H1 (cell line): ENCODE data around the gene RPL6. TPM values are rescaled to one million over a fixed set of nuclear protein-coding genes. Genes with fewer than 3 reads are reported as not detected.
"Not testable (repeated sequence)": the region's sequence is repeated elsewhere in the genome, so short reads cannot be mapped to it uniquely, and the experiment has no call there.

Experiments
- CTCF ChIA-PET: fragments of 300-600 bp; sonication (Branson Sonifier 250); formaldehyde crosslinking; loops from one replicate; lab custom pipeline; 2021; ENCODE audit not compliant: partially characterized antibody; lab: Charles Lee
- POLR2A ChIA-PET: fragments of 300-600 bp; sonication (Branson Sonifier 250); formaldehyde crosslinking; loops from one replicate; lab custom pipeline; 2021; ENCODE audit warnings: inconsistent platforms; ENCODE audit not compliant: partially characterized antibody; lab: Charles Lee
- DNase-seq, 2 experiments: peaks; one replicate each; pipeline versions ENCODE4 v3.0.0 to v3.0.0-alpha.2; 2010 to 2022; ENCODE audit warnings: low spot score in 2 of 2, low read depth in 1 of 2, mixed read lengths in 1 of 2
- FAIRE-seq: peaks from 2 replicates; lab custom pipeline; 2011; peaks lifted over from hg19 to GRCh38; lab: Jason Lieb, UNC
- H2AFZ ChIP-seq: 2 replicates; pipeline ENCODE4 v1.8.1; 2012; ENCODE audit warnings: low read length, inconsistent platforms
- H2AK5ac ChIP-seq: 2 replicates; pipeline ENCODE4 v1.6.1; 2013; ENCODE audit warnings: low read depth, low read length
- H2BK120ac ChIP-seq: replicated peaks from 2 replicates; pipeline ENCODE3; 2013; ENCODE audit warnings: low read depth, low read length, inconsistent platforms
- H2BK12ac ChIP-seq: 2 replicates; pipeline ENCODE4 v1.6.1; 2013; ENCODE audit warnings: low read depth, low read length
- H2BK15ac ChIP-seq: 2 replicates; pipeline ENCODE4 v1.6.1; 2013; ENCODE audit warnings: low read length
- H2BK20ac ChIP-seq: 2 replicates; pipeline ENCODE4 v1.6.1; 2013; ENCODE audit warnings: low read length
- H2BK5ac ChIP-seq: 2 replicates; pipeline ENCODE4 v1.6.1; 2013; ENCODE audit warnings: low read depth, low read length
- H3K14ac ChIP-seq: 2 replicates; pipeline ENCODE4 v1.6.1; 2013; ENCODE audit warnings: inconsistent platforms; ENCODE audit not compliant: insufficient read length
- H3K18ac ChIP-seq: 2 replicates; pipeline ENCODE4 v1.6.1; 2013; ENCODE audit warnings: low read length; ENCODE audit errors: extremely low read depth
- H3K23ac ChIP-seq: 2 replicates; pipeline ENCODE4 v1.6.1; 2013; ENCODE audit warnings: inconsistent platforms; ENCODE audit not compliant: insufficient read length
- H3K23me2 ChIP-seq: 2 replicates; pipeline ENCODE4 v1.6.1; 2013; ENCODE audit warnings: low read depth, low read length
- H3K27ac ChIP-seq: 2 replicates; pipeline ENCODE4 v1.6.1; 2011; ENCODE audit warnings: low read depth, low read length, inconsistent platforms
- H3K27me3 ChIP-seq, 4 experiments: replicated peaks in 1 of 4; 1 replicate in 1 of 4; 2 replicates in 3 of 4; pipeline versions ENCODE4 v1.6.1 to v1.8.1; 2011 to 2013; ENCODE audit warnings: low read length in 3 of 4, mild to moderate bottlenecking in 3 of 4, inconsistent platforms in 2 of 4, mixed read lengths in 2 of 4, moderate library complexity in 1 of 4; ENCODE audit not compliant: control insufficient read depth in 3 of 4, insufficient read depth in 3 of 4; ENCODE audit errors: extremely low read depth in 1 of 4
- H3K36me3 ChIP-seq, 4 experiments: 2 replicates each; pipeline versions ENCODE4 v1.6.1 to v1.8.1; 2011 to 2013; ENCODE audit warnings: mild to moderate bottlenecking in 4 of 4, low read length in 3 of 4, moderate library complexity in 2 of 4, control low read depth in 1 of 4, inconsistent platforms in 1 of 4; ENCODE audit not compliant: insufficient read depth in 4 of 4, control insufficient read depth in 2 of 4
- H3K4ac ChIP-seq: replicated peaks from 2 replicates; pipeline ENCODE3; 2013; ENCODE audit warnings: low read length, low read depth, mixed read lengths, inconsistent platforms; ENCODE audit not compliant: insufficient read length
- H3K4me1 ChIP-seq, 4 experiments: replicated peaks in 1 of 4; 1 replicate in 1 of 4; 2 replicates in 3 of 4; pipeline versions ENCODE4 v1.6.1 to v1.8.1; 2011 to 2013; ENCODE audit warnings: low read length in 3 of 4, inconsistent platforms in 2 of 4, mixed read lengths in 1 of 4; ENCODE audit not compliant: insufficient read depth in 4 of 4, control insufficient read depth in 3 of 4
- H3K4me2 ChIP-seq, 2 experiments: 2 replicates each; pipeline versions ENCODE4 v1.6.1 to v1.8.1; 2011 to 2013; ENCODE audit warnings: low read depth in 2 of 2, low read length in 2 of 2, control low read depth in 1 of 2, inconsistent platforms in 1 of 2, mild to moderate bottlenecking in 1 of 2; ENCODE audit not compliant: insufficient read depth in 1 of 2
- H3K4me3 ChIP-seq, 4 experiments: fragments of 200-600, 300-600 bp in 1 of 4; sonication (generic), shearing (Covaris generic), sonication (Bioruptor Twin) in 1 of 4; 2 replicates each; pipeline versions ENCODE4 v1.5.1 to v1.8.1; 2011 to 2016; ENCODE audit warnings: low read length in 4 of 4, low read depth in 3 of 4, control low read depth in 2 of 4, inconsistent platforms in 2 of 4, mild to moderate bottlenecking in 2 of 4, mixed read lengths in 1 of 4, moderate library complexity in 1 of 4; ENCODE audit not compliant: insufficient read depth in 2 of 4; ENCODE audit errors: extremely low read depth in 1 of 4
- H3K56ac ChIP-seq: replicated peaks from 2 replicates; pipeline ENCODE3; 2013; ENCODE audit warnings: low read depth, mild to moderate bottlenecking, mixed read lengths, low read length, inconsistent platforms; ENCODE audit not compliant: insufficient read length
- H3K79me1 ChIP-seq: 2 replicates; pipeline ENCODE4 v1.6.1; 2013; ENCODE audit warnings: low read depth, low read length, control low read depth
- H3K79me2 ChIP-seq, 2 experiments: 2 replicates each; pipeline versions ENCODE4 v1.6.1 to v1.8.1; 2012 to 2013; ENCODE audit warnings: low read length in 2 of 2, mild to moderate bottlenecking in 2 of 2, inconsistent platforms in 1 of 2; ENCODE audit not compliant: insufficient read depth in 2 of 2, control insufficient read depth in 1 of 2
- H3K9ac ChIP-seq, 4 experiments: replicated peaks in 1 of 4; 1 replicate in 1 of 4; 2 replicates in 3 of 4; pipeline versions ENCODE4 v1.6.1 to v1.8.1; 2011 to 2013; ENCODE audit warnings: low read depth in 3 of 4, low read length in 3 of 4, control low read depth in 2 of 4, mild to moderate bottlenecking in 2 of 4, moderate library complexity in 2 of 4, inconsistent platforms in 1 of 4; ENCODE audit errors: extremely low read depth in 1 of 4
- H3K9me3 ChIP-seq, 2 experiments: 2 replicates each; pipeline versions ENCODE4 v1.6.1 to v1.8.1; 2012 to 2013; ENCODE audit warnings: mild to moderate bottlenecking in 2 of 2, moderate library complexity in 2 of 2, control low read depth in 1 of 2, inconsistent platforms in 1 of 2, low read depth in 1 of 2, low read length in 1 of 2, mixed read lengths in 1 of 2; ENCODE audit not compliant: insufficient read depth in 2 of 2
- H4K20me1 ChIP-seq, 2 experiments: replicated peaks in 1 of 2; 2 replicates each; pipeline versions ENCODE3 to v1.8.1; 2011 to 2013; ENCODE audit warnings: inconsistent platforms in 2 of 2, low read length in 2 of 2, mild to moderate bottlenecking in 1 of 2; ENCODE audit not compliant: insufficient read depth in 2 of 2, control insufficient read depth in 1 of 2
- H4K5ac ChIP-seq: 2 replicates; pipeline ENCODE4 v1.6.1; 2013; ENCODE audit warnings: low read length, low read depth, mixed read lengths, inconsistent platforms; ENCODE audit not compliant: insufficient read length
- H4K8ac ChIP-seq: 2 replicates; pipeline ENCODE4 v1.8.0; 2013; ENCODE audit warnings: mild to moderate bottlenecking, moderate library complexity, low read length, inconsistent platforms; ENCODE audit not compliant: insufficient read depth; ENCODE audit errors: extremely low read depth
- H4K91ac ChIP-seq: replicated peaks from 2 replicates; pipeline ENCODE3; 2013; ENCODE audit warnings: low read length, mixed read lengths, inconsistent platforms; ENCODE audit not compliant: insufficient read length
- JUND ChIP-seq: IDR thresholded peaks from 2 replicates; pipeline ENCODE4 v1.6.1; 2011; ENCODE audit warnings: mild to moderate bottlenecking, improper control_type of control experiment, low read length
- KDM1A ChIP-seq: fragments of 200-600, 300-600 bp; sonication (generic); IDR thresholded peaks from 2 replicates; pipeline ENCODE4 v1.7.1; 2016; ENCODE audit warnings: mild to moderate bottlenecking, low read length, borderline replicate concordance
- RNF2 ChIP-seq: fragments of 200-900, 300-1000 bp; sonication (generic); IDR thresholded peaks from 2 replicates; pipeline ENCODE4 v1.7.1; 2016; ENCODE audit warnings: borderline replicate concordance, low read depth, mild to moderate bottlenecking, antibody characterized with exemption, low read length; ENCODE audit not compliant: poor library complexity, severe bottlenecking; ENCODE audit errors: missing control alignments
- SIN3A ChIP-seq, 2 experiments: IDR thresholded peaks in 1 of 2; conservative IDR thresholded peaks in 1 of 2; 2 replicates each; pipeline ENCODE4 v1.6.1; 2011 to 2012; ENCODE audit warnings: low read length in 2 of 2, improper control_type of control experiment in 1 of 2, low read depth in 1 of 2, mild to moderate bottlenecking in 1 of 2
- WGBS, 2 experiments: shearing (Covaris generic) in 1 of 2; methylation state at CpG; one replicate each; pipeline versions ENCODE4 v1.1.6 to v1.1.7; 2013 to 2015; ENCODE audit warnings: low lambda C conversion rate in 2 of 2, mixed read lengths in 2 of 2, inconsistent platforms in 1 of 2, low coverage in 1 of 2, missing lambda C conversion rate in 1 of 2; ENCODE audit not compliant: insufficient replicate concordance in 2 of 2, insufficient coverage in 1 of 2, insufficient read length in 1 of 2; ENCODE audit errors: extremely low coverage in 1 of 2, missing lambda C conversion rate in 1 of 2; 5-methylcytosine and 5-hydroxymethylcytosine counted together
- polyA plus RNA-seq, 7 experiments: library from polyadenylated mRNA; depleted of rRNA in 3 of 7; stranded (reverse) in 5 of 7; unstranded in 2 of 7; fragments of >200 nt in 5 of 7; fragments of 200-250 nt in 2 of 7; gene quantifications; 1 replicate in 5 of 7; 2 replicates in 1 of 7; 4 replicates in 1 of 7; pipeline versions ENCODE4 v1.2.1 to v1.2.3, GENCODE V29; 2011 to 2013; ENCODE audit warnings: missing spikeins in 2 of 7, mixed read lengths in 2 of 7
- total RNA-seq: library from RNA; stranded (reverse); fragmentation: NEBNext Ultra II Directional; extraction: Animal tissue kit (Norgen Biotek cat#: 25700); gene quantifications from 2 replicates; pipeline ENCODE4 v1.2.1, GENCODE V29; 2021
- TF ChIP-seq, protein P1 (sequence below), 3 experiments: IDR thresholded peaks; 1 replicate in 2 of 3; 2 replicates in 1 of 3; pipeline versions ENCODE4 v1.5.1 to v1.6.1; 2011; ENCODE audit warnings: low read length in 3 of 3, mild to moderate bottlenecking in 3 of 3, inconsistent platforms in 2 of 3, low read depth in 1 of 3, moderate library complexity in 1 of 3; ENCODE audit not compliant: insufficient read depth in 1 of 3; ENCODE audit errors: control extremely low read depth in 1 of 3

The RPL6 gene
- total and polyA plus RNA-seq, 2 of the 8 experiments (the other 6 are each of a cell fraction or from before 2014, with no cell fraction given), result 1,073 to 1,643 TPM

DNA sequence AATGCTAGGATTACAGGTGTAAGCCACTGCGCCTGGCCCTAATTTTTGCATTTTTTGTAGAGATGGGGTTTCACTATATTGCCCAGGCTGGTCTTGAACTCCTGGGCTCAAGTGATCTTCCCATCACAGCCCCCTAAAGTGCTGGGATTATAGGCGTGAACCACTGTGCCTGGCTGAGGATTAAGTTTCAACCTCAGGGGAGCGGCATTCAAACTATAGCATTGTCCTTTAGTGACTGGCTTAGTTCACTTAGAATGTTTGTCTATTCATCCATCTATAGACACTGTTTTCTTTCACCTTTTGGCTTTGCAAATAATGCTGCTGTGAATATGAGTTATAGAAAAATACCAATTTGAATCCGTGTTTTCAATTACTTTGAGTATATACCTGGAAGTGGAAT, 34.5 kb upstream of the RPL6 start (continued):
- TF ChIP-seq, protein P1, sequence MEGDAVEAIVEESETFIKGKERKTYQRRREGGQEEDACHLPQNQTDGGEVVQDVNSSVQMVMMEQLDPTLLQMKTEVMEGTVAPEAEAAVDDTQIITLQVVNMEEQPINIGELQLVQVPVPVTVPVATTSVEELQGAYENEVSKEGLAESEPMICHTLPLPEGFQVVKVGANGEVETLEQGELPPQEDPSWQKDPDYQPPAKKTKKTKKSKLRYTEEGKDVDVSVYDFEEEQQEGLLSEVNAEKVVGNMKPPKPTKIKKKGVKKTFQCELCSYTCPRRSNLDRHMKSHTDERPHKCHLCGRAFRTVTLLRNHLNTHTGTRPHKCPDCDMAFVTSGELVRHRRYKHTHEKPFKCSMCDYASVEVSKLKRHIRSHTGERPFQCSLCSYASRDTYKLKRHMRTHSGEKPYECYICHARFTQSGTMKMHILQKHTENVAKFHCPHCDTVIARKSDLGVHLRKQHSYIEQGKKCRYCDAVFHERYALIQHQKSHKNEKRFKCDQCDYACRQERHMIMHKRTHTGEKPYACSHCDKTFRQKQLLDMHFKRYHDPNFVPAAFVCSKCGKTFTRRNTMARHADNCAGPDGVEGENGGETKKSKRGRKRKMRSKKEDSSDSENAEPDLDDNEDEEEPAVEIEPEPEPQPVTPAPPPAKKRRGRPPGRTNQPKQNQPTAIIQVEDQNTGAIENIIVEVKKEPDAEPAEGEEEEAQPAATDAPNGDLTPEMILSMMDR (IDR thresholded peaks at IDR 0.05; ENCODE audit: control extremely low read depth in 1 of 3, insufficient read depth in 1 of 3, low read depth in 1 of 3, low read length in 3 of 3), result no peak
- TF ChIP-seq SIN3A (conservative IDR thresholded peaks at IDR 0.05 in 1 of 2, IDR thresholded peaks at IDR 0.05 in 1 of 2; ENCODE audit: low read depth in 1 of 2, low read length in 2 of 2), result no peak
- no peak for TF ChIP-seq RNF2
- TF ChIP-seq KDM1A, result no peak
- TF ChIP-seq JUND, result no peak

DNA sequence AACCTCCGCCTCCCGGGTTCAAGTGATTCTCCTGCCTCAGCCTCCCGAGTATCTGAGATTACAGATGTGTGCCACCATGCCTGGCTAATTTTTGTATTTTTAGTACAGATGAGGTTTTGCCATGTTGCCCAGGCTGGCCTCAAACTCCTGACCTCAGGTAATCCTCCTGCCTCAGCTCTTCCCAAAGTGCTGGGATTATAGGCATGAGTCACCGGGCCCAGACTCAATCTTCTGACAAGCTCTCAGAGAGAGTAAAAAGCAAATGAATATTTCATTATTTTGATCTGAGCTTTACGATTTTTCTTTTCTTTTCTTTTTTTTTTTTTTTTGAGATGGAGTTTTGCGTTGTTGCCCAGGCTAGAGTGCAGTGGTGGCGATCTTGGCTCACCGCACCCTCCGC, 31.2 kb upstream of the RPL6 start:
- DNase-seq, H3K18ac ChIP-seq, H2BK12ac ChIP-seq, H4K5ac ChIP-seq, H3K4me3 ChIP-seq, H4K91ac ChIP-seq, H3K79me1 ChIP-seq, H3K4me2 ChIP-seq, H3K27ac ChIP-seq, H2AFZ ChIP-seq, H3K27me3 ChIP-seq, H4K8ac ChIP-seq, H3K23ac ChIP-seq, H4K20me1 ChIP-seq, H3K9ac ChIP-seq, H3K36me3 ChIP-seq, H3K23me2 ChIP-seq, H2BK120ac ChIP-seq, H2BK15ac ChIP-seq, H2BK5ac ChIP-seq, H3K4me1 ChIP-seq, H3K56ac ChIP-seq, H2BK20ac ChIP-seq, FAIRE-seq, H3K4ac ChIP-seq, H2AK5ac ChIP-seq, H3K9me3 ChIP-seq, H3K14ac ChIP-seq: not testable (repeated sequence)
- WGBS, 2 experiments, result 99% methylated on average over 8 of the region's 9 CpGs; no CpG with 5 or more reads in 1 of the 2 experiments
- peaks cover 0 to 43% of the 10 kb centered on the region in 2 experiments; a peak in 3 of 4 replicates for H3K79me2 ChIP-seq
- CTCF ChIA-PET, result interaction anchor here (1.7 kb wide), 1 partner anchor 243 kb away, joined by 4 read pairs; no protein-coding TSS in a partner anchor
- POLR2A ChIA-PET, result interaction anchor here (0.6 kb wide), 1 partner anchor 44 kb away, joined by 3 read pairs; no protein-coding TSS in a partner anchor
